Superior temporal gyrus (tissue), 1 donor: ENCODE measurements around the gene LTO1.
"Not testable (repeated sequence)": the region's sequence is repeated elsewhere in the genome, so short reads cannot be mapped to it uniquely, and the experiment has no call there.

Experiments
- DNase-seq: peaks from one replicate; pipeline ENCODE4 v3.0.0-alpha.2; 2016; ENCODE audit errors: extremely low spot score

Gene LTO1

GRCh38 chr11:69634590-69634989, 40.6 kb downstream of the LTO1 start:
- no peak for DNase-seq

GRCh38 chr11:69634069-69634468, 41.1 kb downstream of the LTO1 start:
- no peak for DNase-seq

- DNase-seq, result no peak
Measured at GRCh38 chr11:69632900-69633299, 42.3 kb downstream of the LTO1 start.

GRCh38 chr11:69630424-69630823, 44.7 kb downstream of the LTO1 start:
- no peak for DNase-seq

- DNase-seq, result no peak
Measured at GRCh38 chr11:69630017-69630416, 45.1 kb downstream of the LTO1 start.

GRCh38 chr11:69627551-69627950, 47.6 kb downstream of the LTO1 start:
- DNase-seq, result no peak

GRCh38 chr11:69625476-69625875, 49.7 kb downstream of the LTO1 start:
- DNase-seq, result no peak

- no peak for DNase-seq
Measured at GRCh38 chr11:69624293-69624692, 50.9 kb downstream of the LTO1 start.

GRCh38 chr11:69622097-69622681, 53.0 kb downstream of the LTO1 start:
- DNase-seq, result not testable (repeated sequence)

GRCh38 chr11:69620683-69621290, 54.4 kb downstream of the LTO1 start:
- DNase-seq, result no peak

- no peak for DNase-seq
Measured at GRCh38 chr11:69618237-69618636, 56.9 kb downstream of the LTO1 start.

GRCh38 chr11:69617682-69618081, 57.5 kb downstream of the LTO1 start:
- no peak for DNase-seq

- DNase-seq, result no peak
Measured at GRCh38 chr11:69617220-69617619, 57.9 kb downstream of the LTO1 start.
